ENCODE results near the gene UNC13A. TPM values are rescaled to one million over a fixed set of nuclear protein-coding genes. Genes with fewer than 3 reads are reported as not detected.

UNC13A gene
- total RNA-seq, 1 donor from 2014 or later = 1.2 TPM

DNA sequence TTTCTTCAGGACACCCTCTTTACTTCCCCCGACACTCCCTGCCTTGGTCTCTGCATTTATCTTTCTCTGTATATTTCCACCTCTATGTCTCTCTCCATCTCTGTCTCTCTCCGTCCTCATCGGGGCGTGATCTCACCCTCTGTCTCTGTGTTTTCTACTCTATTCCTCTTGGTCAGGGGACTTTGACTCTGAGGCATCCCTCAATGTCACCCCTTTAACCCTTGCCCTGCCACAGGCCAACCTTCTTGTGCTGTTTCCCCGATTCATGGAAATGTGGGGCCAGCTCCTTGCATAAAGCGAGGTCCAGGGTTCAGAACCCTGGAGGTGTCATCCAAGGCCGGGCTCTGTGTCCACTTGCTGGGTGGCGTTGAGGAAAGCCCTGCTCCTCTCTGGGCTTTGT, 85.9 kb downstream of the UNC13A start:
- no peak overlapping the region for H3K27ac Mint-ChIP-seq (ENCODE audit: unreplicated experiment)
- H3K4me1 Mint-ChIP-seq (ENCODE audit: low read depth, unreplicated experiment) = no peaks in the 10 kb centered on the region
- Histone ChIP-seq H3K27ac (ENCODE audit: low read depth, low read length) (no peak overlapping the region), H3K4me2 (ENCODE audit: low read length) (no peak overlapping the region), H3K4me3 (ENCODE audit: insufficient read depth, low read depth, low read length) (no peak overlapping the region), H3K9ac (ENCODE audit: low read length) (no peak overlapping the region), H3K9me3 (ENCODE audit: insufficient read depth, low read depth, low read length) (no peaks in the 10 kb centered on the region), H3K27me3 (ENCODE audit: insufficient read depth, low read length) (peaks cover 15% of the 10 kb centered on the region), H3K79me2 (ENCODE audit: insufficient read depth, low read length) (no peaks in the 10 kb centered on the region), H3K4me1 (ENCODE audit: insufficient read depth, low read length) (peaks cover 6% of the 10 kb centered on the region), H2AFZ (ENCODE audit: low read depth, low read length) (no peak overlapping the region), H4K20me1 (ENCODE audit: insufficient read depth, low read length) (no peaks in the 10 kb centered on the region), H3K36me3 (ENCODE audit: insufficient read depth, low read length) (no peaks in the 10 kb centered on the region)
- H3K27me3 Mint-ChIP-seq (ENCODE audit: low read depth, unreplicated experiment) = peaks cover 37% of the 10 kb centered on the region
- DNase-seq (ENCODE audit: low read depth) = no peak
- H3K9me3 Mint-ChIP-seq (ENCODE audit: unreplicated experiment) = peaks cover 4% of the 10 kb centered on the region
- no peaks in the 10 kb centered on the region for H3K36me3 Mint-ChIP-seq (ENCODE audit: low read depth, unreplicated experiment)
- TF ChIP-seq, protein P1, sequence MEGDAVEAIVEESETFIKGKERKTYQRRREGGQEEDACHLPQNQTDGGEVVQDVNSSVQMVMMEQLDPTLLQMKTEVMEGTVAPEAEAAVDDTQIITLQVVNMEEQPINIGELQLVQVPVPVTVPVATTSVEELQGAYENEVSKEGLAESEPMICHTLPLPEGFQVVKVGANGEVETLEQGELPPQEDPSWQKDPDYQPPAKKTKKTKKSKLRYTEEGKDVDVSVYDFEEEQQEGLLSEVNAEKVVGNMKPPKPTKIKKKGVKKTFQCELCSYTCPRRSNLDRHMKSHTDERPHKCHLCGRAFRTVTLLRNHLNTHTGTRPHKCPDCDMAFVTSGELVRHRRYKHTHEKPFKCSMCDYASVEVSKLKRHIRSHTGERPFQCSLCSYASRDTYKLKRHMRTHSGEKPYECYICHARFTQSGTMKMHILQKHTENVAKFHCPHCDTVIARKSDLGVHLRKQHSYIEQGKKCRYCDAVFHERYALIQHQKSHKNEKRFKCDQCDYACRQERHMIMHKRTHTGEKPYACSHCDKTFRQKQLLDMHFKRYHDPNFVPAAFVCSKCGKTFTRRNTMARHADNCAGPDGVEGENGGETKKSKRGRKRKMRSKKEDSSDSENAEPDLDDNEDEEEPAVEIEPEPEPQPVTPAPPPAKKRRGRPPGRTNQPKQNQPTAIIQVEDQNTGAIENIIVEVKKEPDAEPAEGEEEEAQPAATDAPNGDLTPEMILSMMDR (IDR thresholded peaks at IDR 0.05; ENCODE audit: insufficient read depth, low read depth, low read length) = no peak
- TF ChIP-seq EZH2 (IDR thresholded peaks at IDR 0.05; ENCODE audit: insufficient read depth, low read length) = no peak
- FAIRE-seq = no peak
- no peak overlapping the region for H3K4me3 Mint-ChIP-seq (ENCODE audit: unreplicated experiment)

DNA sequence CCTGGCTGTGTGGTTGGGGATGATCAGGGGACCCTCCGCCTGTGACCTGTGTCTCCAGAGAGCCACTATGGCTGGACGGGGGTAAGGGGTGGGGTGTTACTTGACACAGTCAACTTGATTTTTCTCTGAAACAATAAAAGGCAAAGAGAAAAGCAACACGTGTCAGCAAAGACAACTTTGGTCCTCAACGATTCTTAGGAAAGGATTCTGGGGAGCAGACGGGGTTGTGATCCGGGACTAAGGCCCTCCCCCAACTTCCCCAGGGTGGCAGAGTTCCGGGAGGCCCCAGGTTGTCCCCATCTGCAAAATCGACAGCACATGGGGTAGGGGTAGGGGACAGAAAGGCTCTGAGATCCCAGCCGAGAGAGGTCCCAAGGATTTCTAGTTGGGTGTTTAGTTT, 86.5 kb downstream of the UNC13A start:
- no peaks in the 10 kb centered on the region for H3K79me2 ChIP-seq (ENCODE audit: insufficient read depth, low read length)
- H3K4me3 ChIP-seq (ENCODE audit: insufficient read depth, low read depth, low read length) = no peak overlapping the region
- H3K27ac Mint-ChIP-seq (ENCODE audit: unreplicated experiment) = no peak overlapping the region
- no peak overlapping the region for H3K4me3 Mint-ChIP-seq (ENCODE audit: unreplicated experiment)
- FAIRE-seq = no peak
- H3K9ac ChIP-seq (ENCODE audit: low read length) = no peak overlapping the region
- no peaks in the 10 kb centered on the region for H3K9me3 ChIP-seq (ENCODE audit: insufficient read depth, low read depth, low read length)
- H3K27me3 Mint-ChIP-seq (ENCODE audit: low read depth, unreplicated experiment) = peaks cover 36% of the 10 kb centered on the region
- no peaks in the 10 kb centered on the region for H3K36me3 ChIP-seq (ENCODE audit: insufficient read depth, low read length)
- no peak for TF ChIP-seq EZH2 (IDR thresholded peaks at IDR 0.05; ENCODE audit: insufficient read depth, low read length)
- TF ChIP-seq, protein P1 (IDR thresholded peaks at IDR 0.05; ENCODE audit: insufficient read depth, low read depth, low read length) = no peak
- no peak overlapping the region for H3K4me2 ChIP-seq (ENCODE audit: low read length)
- H3K36me3 Mint-ChIP-seq (ENCODE audit: low read depth, unreplicated experiment) = no peaks in the 10 kb centered on the region
- no peak overlapping the region for H3K27ac ChIP-seq (ENCODE audit: low read depth, low read length)
- H3K4me1 Mint-ChIP-seq (ENCODE audit: low read depth, unreplicated experiment) = no peaks in the 10 kb centered on the region
- DNase-seq (ENCODE audit: low read depth) = no peak
- H3K27me3 ChIP-seq (ENCODE audit: insufficient read depth, low read length) = peaks cover 15% of the 10 kb centered on the region
- peaks cover 2% of the 10 kb centered on the region for H3K9me3 Mint-ChIP-seq (ENCODE audit: unreplicated experiment)
- H4K20me1 ChIP-seq (ENCODE audit: insufficient read depth, low read length) = no peaks in the 10 kb centered on the region
- H2AFZ ChIP-seq (ENCODE audit: low read depth, low read length) = no peak overlapping the region
- H3K4me1 ChIP-seq (ENCODE audit: insufficient read depth, low read length) = peaks cover 6% of the 10 kb centered on the region

DNA sequence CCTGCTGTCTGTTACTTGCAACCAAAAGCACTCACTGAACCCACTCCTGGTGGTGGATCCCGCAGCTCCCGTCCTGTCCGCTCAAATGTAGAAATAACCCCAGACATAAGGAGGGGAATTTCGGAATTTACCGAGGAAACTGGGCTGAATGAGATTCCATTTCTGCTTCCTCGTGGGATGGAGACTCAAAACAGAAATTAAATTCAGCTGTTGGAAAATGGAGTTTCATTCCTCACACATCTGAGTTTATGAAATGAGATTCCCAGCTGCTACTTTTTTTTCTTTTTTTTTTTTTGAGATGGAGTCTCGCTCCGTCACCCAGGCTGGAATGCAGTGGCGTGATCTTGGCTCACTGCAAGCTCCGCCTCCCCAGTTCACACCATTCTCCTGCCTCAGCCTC, 88.4 kb downstream of the UNC13A start:
- no peak overlapping the region for H3K4me3 Mint-ChIP-seq (ENCODE audit: unreplicated experiment)
- no peaks in the 10 kb centered on the region for H4K20me1 ChIP-seq (ENCODE audit: insufficient read depth, low read length)
- no peak for DNase-seq (ENCODE audit: low read depth)
- no peaks in the 10 kb centered on the region for H3K36me3 Mint-ChIP-seq (ENCODE audit: low read depth, unreplicated experiment)
- FAIRE-seq = no peak
- H3K9me3 Mint-ChIP-seq (ENCODE audit: unreplicated experiment) = peaks cover 2% of the 10 kb centered on the region
- H3K27me3 ChIP-seq (ENCODE audit: insufficient read depth, low read length) = peaks cover 15% of the 10 kb centered on the region
- no peak overlapping the region for H3K4me2 ChIP-seq (ENCODE audit: low read length)
- H3K27ac Mint-ChIP-seq (ENCODE audit: unreplicated experiment) = no peak overlapping the region
- H3K27me3 Mint-ChIP-seq (ENCODE audit: low read depth, unreplicated experiment) = peaks cover 35% of the 10 kb centered on the region
- no peaks in the 10 kb centered on the region for H3K79me2 ChIP-seq (ENCODE audit: insufficient read depth, low read length)
- no peaks in the 10 kb centered on the region for H3K4me1 Mint-ChIP-seq (ENCODE audit: low read depth, unreplicated experiment)
- H3K27ac ChIP-seq (ENCODE audit: low read depth, low read length) = no peak overlapping the region
- no peak overlapping the region for H2AFZ ChIP-seq (ENCODE audit: low read depth, low read length)
- H3K9me3 ChIP-seq (ENCODE audit: insufficient read depth, low read depth, low read length) = no peaks in the 10 kb centered on the region
- no peaks in the 10 kb centered on the region for H3K36me3 ChIP-seq (ENCODE audit: insufficient read depth, low read length)
- H3K4me1 ChIP-seq (ENCODE audit: insufficient read depth, low read length) = no peaks in the 10 kb centered on the region
- no peak overlapping the region for H3K9ac ChIP-seq (ENCODE audit: low read length)
- no peak overlapping the region for H3K4me3 ChIP-seq (ENCODE audit: insufficient read depth, low read depth, low read length)
- TF ChIP-seq EZH2 (IDR thresholded peaks at IDR 0.05; ENCODE audit: insufficient read depth, low read length) = no peak
- TF ChIP-seq, protein P1 (IDR thresholded peaks at IDR 0.05; ENCODE audit: insufficient read depth, low read depth, low read length) = no peak
